Raji (cell line): ENCODE measurements around the gene GFPT1.

Source experiments
- POLR2A ChIP-seq: IDR thresholded peaks from 2 replicates; pipeline ENCODE4 v1.6.1; 2011; ENCODE audit warnings: low read depth, low read length, control low read depth; ENCODE audit not compliant: insufficient read depth

Gene GFPT1

DNA sequence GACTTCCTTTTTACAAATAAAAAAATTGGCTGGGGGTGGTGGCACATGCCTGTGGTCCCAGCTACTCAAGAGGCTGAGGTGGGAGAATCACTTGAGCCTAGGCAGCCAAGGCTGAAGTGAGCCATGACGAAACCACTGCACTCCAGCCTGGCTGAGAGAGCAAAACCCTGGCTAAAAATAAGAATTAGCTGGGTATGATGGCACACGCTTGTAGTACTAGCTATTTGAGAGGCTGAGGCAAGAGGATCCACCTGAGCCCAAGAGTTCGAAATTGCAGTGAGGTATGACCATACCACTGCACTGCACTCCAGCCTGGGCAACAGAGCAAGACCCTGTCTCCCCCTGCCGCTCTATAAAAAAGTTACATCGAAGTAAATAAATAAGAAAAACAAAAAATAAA lies 33.7 kb downstream of the GFPT1 start:
- no peak for TF ChIP-seq POLR2A

DNA sequence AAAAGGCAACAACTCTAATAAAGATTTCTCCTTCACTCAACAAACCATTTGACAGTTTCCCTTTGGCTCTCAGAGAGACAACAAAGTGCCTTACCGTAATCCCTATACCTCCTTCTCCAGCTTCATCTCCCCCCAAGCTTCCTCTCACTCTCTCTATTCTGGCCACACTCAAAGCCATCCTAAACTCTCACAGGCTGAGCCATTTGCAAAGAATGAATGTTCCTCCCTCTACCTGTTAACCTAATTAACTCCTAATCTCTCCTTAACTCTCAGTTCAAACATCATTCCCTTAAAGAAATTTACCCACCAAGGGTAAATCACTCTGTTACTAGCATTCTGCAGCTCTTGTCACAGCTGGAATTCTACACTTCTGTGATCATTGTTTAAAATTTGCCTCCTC lies 38.2 kb downstream of the GFPT1 start:
- no peak for TF ChIP-seq POLR2A

DNA sequence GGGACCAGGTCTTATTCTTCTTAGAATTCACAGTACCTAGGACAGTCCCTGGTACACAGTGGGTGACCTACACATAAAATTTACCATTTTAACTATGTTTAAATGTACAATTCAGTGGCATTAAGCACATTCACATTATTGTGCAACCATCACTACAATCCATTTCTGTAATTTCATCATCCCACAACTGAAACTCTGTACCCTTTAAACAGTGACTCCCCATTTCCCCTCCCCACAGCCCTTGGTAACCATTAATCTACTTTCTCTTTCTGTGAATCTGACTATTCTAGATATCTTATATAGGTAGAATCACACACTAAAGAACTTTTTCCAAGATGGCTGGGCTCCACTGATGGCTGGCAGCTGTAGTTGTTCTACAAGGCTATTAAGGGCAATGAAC lies 41.6 kb downstream of the GFPT1 start:
- no peak for TF ChIP-seq POLR2A

DNA sequence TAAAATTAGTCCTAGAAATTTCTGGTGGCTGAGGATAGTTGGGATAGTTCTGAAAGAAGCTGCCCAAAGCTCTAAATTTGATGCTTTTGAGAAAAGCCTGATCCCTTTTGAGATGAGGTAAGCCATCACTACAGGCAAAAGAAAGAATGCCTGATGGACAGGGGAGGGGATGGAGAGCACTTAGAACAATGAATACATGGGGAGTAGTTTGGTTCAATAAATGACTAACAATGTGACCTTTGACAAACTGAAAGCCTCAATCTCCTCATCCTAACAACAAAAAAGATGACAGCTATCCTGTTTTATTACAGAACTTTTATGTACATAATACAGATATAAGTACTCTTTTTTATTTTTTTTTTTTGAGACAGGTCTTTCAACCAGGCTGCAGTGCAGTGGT lies 42.7 kb downstream of the GFPT1 start:
- no peak for TF ChIP-seq POLR2A

DNA sequence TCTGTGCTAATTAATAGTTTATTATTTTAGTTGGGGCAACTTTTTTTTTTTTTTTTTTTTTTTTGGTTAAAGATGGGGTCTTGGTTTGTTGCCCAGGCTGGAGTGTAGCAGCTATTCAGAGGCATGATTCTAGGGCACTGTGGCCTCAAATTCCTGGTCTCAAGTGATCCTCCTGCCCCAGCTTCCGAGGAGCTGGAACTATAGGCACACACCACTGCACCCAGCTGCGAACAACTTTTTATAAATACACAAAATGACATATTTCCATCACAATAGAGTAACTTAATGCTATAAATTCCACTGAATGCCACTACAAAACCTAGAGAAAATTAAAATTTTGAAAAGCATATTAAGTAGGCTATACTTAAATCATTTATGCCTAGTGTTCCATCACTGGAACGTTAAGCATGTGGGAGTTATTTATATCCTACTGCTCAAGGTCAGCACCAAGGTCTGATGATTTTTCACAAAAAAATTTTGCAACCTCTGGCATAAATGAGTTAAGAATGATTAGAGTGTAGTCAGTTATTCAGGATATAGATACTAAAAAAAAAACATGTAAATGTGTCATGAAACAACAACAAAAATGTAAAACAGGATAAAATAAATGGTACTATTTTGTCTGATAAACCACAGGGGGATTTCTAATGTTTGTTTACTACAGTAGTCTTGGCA lies 46.8 kb downstream of the GFPT1 start:
- TF ChIP-seq POLR2A: no peak

DNA sequence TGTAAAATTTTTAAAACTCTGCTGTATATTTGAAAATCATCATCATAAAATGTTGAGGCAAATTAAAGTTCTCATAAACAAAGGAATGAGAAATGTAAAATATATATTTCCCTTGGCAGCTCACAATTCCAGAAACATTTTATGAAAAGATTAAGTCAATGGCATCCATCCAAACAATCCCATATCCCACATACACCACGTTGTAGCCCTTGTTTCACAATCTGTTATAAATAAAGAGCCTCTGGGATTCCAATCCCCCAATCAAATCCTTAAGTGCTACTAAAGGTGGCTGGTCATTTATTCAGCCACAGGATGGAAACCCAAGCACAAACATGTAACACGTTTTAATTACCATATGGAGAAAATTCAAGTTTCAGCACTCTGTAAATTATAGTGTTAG lies 51.7 kb downstream of the GFPT1 start:
- no peak for TF ChIP-seq POLR2A

DNA sequence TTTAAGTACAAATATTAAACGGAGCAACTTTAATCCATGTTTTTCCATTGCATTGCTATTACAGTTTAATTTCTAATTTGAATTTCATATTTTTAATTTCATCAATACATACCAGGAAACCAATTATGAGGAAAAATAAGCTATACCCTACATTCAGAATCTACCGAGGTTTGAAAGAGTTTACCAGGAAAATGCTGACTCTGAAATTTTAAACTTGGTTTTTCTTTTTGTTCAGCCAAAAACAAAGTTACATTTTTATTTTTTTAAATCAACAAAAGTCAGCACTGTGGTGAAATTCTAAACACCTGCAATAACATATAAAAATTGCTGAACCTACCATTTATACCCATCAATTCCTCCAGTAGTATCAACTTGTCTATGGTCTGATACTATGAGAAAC lies 53.7 kb downstream of the GFPT1 start:
- no peak for TF ChIP-seq POLR2A

DNA sequence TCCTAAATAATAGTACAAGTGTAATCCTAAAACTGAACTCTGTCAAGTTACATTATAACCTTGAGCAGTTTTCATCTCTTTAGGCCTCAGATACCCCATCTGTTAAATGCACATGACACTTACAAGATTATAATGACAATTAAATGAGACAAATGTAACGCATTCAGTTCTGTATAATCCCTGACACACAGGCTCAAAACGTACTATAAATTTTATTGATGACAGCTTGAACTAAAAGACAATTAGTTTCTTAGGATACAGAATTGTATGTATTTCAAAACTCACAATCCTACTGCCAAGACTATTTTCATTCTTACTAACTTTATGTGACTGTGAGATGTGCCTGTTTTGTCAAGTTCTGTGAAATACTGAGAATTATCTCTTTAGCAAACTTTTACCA lies 56.2 kb downstream of the GFPT1 start:
- no peak for TF ChIP-seq POLR2A

DNA sequence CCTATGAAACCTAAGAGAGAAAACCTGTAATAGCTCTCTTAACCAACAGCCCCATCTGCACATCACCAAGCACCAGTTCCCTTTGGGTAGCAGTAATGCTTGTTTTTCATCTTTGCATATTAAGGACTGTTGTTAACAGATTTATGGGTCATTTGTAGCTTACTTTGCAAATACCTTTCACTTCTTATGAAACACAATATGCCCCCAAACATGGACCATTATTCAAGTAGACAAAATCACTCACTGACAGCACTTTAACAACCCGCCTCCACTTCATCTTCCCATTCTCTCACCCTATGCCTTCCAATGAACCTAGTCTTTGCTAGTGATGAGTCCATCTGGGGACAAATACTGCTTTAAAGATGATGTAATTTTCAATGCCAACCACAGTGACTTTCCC lies 64.4 kb downstream of the GFPT1 start:
- no peak for TF ChIP-seq POLR2A

DNA sequence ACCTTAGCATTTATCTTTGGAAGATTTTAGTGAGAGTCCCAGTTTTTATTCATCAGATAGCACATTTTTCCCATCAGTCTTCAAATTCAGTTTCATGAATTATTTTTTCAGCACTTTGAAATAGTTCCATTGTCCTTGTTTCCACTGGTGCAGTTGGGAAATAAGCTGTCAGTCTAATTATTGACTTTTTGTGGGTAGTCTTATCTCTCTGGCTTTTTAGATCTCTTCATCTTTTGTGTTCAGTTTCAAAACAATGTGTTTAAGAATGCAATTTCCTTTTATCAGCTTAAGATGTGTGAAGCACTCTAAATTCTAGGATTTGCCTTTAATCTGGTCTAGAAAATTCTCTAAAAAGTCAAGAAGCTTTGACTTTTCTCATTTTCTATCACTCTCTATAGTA lies 70.5 kb downstream of the GFPT1 start:
- TF ChIP-seq POLR2A: no peak

DNA sequence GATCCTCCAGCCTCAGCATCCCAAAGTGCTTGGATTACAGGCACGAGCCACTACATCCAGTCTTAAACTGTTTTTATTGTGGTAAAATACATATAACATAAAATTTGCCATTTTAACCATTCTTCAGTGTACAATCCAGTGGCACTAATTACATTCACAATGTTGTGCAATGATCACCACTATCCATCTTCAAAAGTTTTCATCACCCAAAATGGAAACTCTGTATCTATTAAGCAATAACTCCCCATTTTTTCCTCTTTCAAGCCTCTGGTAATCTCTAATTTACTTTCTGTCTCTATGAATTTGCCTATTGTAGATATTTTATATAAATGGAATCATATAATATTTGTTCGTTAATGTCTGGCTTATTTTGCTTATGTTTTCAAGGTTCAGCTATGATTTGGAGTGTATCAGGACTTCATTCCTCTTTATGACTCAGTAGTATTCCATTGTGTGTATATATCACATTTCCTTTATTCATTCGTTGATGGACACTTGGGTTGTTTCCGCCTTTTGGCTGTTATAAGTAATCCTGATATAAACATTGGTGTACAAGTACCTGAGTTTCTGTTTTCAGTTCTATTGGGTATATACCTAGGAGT lies 71.8 kb downstream of the GFPT1 start:
- no peak for TF ChIP-seq POLR2A

DNA sequence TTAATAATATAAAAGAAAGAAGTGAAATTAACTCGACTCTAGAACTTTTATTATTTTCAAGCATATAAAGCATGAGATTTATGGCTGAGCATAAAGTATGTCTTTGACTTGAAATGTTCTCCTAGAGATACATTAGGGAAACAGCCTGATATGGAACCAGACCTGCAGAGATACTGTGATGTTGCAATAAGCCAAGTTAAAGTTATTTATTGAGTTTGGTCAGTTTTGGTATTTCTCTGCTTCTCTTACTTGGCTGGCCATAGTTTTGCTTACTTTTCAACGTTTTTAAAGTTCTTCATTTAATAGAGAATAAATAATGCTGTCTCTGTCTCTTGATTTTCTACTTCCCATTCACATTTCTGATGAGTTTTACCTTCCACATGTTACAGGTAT lies 76.0 kb downstream of the GFPT1 start:
- TF ChIP-seq POLR2A: no peak

DNA sequence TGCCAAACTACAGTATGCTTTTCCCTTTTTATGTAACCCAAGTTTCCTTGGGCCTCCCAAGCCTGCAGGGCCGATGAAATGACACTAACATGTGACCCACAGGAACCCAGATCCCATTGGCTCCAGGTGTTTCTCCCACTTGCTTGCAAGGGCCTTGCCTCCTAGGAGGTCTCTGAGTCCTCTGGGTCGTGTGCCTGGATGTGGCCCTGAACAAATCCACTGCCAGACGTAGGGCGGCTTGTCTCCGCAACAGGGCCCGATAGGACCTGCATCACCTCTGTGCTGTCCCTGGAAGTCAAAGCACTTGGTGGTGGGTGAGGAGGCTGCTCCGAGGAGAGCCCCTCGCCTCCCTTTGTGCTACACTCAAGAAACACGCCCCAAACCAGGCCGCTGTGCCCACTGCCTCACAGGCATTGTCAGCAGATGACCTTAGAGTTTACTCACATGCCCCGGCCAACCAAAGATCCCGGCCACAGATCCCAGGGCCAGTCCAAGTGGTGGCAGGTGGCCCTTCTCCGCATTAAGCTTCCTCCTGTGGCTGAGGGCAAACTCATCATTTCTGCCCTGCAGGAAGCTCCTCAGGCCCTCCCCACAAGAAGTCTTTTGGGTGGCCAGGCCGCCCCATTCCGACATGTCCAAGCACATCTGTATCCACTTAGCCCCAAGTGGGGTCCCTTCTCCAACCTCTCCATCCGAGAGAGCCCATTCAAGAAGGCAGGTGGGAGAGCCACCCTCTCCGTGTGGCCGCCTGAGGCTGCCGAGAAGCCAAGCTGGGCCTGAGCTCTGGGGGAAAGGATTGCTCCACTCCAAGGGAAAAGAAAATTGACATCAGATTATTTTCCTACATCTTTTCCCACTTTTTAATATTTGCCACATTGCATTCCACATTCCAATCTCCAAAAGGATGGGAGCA lies 76.7 kb downstream of the GFPT1 start:
- TF ChIP-seq POLR2A: no peak

DNA sequence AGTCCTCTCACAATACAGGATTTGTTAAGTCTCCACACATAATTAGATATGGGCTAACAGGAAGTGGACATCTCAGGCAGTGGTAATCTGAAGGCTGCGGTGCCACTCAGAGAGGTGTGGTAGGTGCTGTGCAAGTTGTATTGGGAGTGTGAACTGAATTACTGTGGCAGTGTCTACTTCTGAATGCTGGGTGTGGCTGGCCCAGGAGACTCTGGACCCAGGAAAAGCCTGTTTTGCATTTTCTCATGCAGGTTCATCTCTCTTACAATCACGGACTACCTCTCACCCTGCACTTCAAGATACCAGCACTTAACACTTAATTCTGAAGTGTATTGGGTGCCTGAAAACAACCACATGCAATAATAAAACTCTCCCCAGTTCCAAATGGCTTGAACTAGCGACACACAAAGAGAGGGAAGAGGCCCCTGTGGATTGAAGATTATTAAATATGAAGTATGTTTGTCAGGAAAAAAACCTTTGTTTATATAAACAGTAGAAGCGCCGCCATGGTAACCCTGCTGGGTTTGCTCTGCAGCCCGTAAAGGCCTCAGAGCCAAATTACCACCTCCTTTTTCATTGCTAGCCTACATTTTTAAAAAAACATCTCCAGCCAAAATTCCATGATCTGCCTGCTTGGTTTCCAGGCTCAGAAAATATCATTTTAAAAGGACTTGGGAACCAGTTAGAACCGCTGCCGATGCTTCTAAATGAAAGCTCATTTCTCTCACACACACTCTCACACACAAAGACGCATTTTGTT lies 77.5 kb downstream of the GFPT1 start:
- TF ChIP-seq POLR2A: no peak

DNA sequence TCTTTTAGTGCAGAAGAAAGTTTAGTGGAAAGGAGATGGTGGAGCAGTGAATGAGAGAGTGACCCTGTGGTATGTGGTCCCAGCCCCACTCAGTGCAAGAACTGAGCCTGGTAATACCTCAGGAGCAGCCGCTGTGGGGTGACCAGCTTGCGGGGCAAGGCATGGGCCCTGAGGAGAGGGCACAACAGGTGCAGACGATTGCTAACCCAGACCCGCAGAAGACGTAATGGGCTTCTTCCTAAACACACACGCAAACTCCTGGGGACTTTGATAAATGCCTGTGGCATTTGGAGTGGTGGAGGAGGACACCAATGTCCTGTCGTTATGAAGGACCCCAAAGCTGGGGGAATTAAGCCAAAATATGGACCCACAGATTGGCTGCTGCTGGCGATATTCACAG lies 78.7 kb downstream of the GFPT1 start:
- no peak for TF ChIP-seq POLR2A
